Central memory CD4-positive, alpha-beta T cell (primary cell): ENCODE results near the gene SPCS2.
A peak's percentile ranks its signal among the peaks of the same experiment; 100 is the strongest.
"Not testable (repeated sequence)": the region's sequence is repeated elsewhere in the genome, so short reads cannot be mapped to it uniquely, and the experiment has no call there.

Experiments
- DNase-seq: peaks from one replicate; pipeline ENCODE4 v3.0.0; 2022

Gene SPCS2

DNA sequence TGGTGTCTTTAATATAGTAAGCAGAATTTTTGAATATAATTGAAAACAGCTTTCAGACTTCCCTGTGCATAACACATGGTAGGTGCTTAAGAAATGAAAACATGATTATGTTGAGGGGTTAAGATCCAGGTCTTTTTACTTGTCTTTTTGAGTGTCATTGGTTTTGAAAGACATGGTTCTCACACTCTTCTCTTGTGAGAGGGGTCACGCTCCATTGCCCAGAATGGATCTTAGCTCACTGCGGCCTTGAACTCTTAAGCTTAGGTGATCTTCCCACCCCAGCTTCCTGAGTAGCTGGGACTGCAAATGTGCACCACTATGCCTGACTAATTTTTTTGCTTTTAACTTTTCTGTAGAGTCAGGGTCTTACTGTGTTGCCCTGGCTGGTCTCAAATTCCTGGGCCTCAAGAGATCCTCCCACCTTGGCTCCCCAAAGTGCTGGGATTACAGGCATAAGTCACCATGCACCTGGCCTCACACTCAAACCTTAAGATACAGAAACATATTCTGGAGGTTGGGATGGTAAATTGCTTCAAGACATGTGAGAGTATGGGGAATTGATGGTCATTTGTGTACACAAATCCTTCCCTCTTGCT is 1.4 kb downstream of the SPCS2 start:
- DNase-seq: no peak

GRCh38 chr11:74951226-74951625 is 2.2 kb downstream of the SPCS2 start:
- no peak for DNase-seq

GRCh38 chr11:74952752-74953151 is 3.7 kb downstream of the SPCS2 start:
- DNase-seq: no peak

GRCh38 chr11:74953451-74953850 is 4.4 kb downstream of the SPCS2 start:
- DNase-seq: no peak

- no peak for DNase-seq
These were observed 5.1 kb downstream of the SPCS2 start for GRCh38 chr11:74954199-74954598.

GRCh38 chr11:74956397-74957015 is 7.4 kb downstream of the SPCS2 start:
- DNase-seq: no peak

DNA sequence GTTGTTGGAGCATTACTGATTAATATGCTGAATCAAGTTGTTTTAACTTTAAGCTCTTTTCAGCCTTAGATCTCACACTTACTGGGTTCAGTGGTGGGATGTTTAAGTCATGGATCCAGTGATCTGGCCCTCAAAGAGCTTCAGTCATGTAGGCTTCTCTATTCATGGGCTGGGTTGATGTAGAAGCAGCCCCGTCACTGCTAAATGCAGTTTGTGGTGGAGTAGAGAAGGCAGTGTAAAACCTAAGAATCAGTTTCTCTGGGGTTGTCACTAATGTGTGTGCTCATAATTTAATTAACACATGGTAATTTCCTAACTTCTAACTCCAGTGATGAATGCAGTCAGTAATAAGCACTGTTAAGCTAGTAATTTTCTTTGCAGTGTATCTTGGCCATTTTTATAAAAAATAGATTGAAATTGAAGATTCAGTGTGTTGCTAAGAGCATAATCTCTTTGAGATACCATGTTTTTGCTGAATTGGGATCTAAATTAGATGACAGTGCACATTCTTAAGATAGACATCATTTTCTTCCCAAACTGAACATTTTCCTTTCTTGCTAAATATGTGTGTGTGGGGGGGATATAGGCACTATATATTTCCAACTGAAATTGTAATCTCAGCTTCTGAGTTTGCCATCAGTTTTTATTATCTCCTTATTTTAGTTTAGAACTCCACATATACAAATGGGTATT is 9.0 kb downstream of the SPCS2 start:
- DNase-seq: no peak

GRCh38 chr11:74960128-74960527 is 11.1 kb downstream of the SPCS2 start:
- DNase-seq: not testable (repeated sequence)

GRCh38 chr11:74966651-74967050 is 17.6 kb downstream of the SPCS2 start:
- DNase-seq: no peak

DNA sequence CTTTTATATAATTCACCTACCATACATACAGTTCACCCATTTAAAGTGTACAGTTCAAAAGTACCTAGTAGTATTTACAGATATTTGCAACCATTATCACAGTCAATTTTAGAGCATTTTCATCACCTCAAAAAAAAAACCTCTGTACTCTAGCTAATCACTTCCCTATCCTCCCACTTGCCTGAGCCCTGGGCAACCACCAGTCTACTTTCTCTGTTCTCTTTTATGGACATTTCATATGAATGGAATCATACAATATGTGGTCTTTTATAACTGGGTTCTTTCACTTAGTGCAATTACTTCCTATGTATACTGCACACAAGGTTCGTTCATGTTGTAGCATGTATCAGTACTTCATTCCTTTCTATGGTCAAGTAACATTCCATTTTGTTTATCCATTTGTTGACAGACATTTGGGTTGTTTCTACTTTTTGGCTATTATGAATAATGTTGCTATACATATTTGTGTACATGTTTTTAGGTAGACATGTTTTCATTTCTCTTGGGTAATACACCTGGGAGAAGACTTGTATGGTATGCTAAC is 21.9 kb downstream of the SPCS2 start:
- no peak for DNase-seq

DNA sequence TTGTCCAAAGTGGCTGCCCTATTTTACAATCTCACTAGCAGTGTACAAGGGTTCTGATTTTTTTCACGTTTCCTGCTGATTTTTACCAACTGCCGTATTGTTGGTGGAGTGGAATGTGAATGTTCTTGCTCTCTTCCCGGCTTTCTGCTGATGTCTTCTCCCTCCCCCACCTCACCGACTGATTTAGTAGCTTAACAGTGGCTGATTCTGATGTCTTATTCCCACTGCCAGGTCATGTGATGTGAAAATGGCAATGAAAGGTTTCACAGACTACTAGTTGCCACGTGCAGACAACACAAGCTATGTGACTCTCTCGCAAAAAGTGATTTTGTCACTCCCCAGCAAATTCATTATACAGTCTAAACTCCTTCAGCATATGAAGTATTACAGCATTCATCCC is 22.4 kb downstream of the SPCS2 start:
- DNase-seq: no peak

DNA sequence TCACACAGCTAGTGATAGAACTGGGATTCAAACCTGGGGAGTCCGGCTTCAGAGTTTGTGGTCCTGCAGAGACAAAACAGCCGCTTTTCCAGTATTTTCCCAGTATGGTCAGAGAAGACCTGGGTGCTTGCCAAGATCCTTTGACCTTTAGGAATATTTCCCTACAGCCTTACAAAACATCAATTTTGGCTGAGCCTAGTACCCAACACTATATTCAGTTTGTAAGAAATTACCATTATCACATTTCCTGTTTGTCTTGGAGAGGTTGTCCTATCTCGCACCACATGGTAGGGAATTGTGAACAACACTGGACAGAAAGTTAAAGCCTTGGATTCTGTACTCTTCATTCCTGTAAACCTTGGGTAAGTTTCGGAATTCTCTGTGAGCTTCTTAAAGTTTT is 29.0 kb downstream of the SPCS2 start:
- DNase-seq: no peak

DNA sequence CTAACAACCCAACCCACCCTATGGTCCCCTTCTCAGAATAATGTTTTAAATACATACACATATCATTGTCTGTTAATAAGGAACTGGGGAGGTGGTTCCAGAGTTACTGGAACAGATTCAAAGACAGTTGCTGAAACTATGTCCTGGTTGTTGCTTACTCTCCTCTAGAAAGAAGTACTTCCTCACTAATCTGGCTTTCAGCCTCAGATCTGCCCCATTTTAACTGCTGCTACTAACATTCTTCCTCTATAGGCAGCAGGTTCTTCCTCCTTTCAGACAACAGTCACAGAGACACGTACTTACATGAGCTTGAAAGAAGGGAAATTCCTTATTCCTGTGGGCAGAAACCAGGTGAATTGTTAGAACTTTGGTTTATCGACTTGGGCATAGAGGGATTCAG is 31.6 kb downstream of the SPCS2 start:
- DNase-seq: no peak

DNA sequence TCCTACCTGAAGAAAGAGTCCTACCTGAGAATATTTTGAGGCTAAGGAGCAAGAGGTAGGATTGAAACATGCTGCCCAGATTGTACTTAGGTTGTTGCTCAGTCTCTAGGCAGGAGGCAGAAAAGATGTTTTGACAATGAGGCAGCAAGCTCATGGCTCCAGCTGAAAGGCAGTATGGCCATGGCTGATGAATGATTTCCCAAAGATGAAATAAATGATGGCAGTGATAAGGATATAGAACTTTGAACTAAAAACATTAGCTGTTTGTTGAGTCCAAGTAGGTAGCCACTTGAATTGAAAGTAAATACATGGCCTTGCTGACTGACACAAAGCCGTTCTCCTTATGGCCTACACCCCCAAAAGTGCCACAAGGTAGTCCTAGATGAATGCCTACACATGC is 32.8 kb downstream of the SPCS2 start:
- no peak for DNase-seq

GRCh38 chr11:74984070-74984469 is 35.0 kb downstream of the SPCS2 start:
- DNase-seq: no peak

DNA sequence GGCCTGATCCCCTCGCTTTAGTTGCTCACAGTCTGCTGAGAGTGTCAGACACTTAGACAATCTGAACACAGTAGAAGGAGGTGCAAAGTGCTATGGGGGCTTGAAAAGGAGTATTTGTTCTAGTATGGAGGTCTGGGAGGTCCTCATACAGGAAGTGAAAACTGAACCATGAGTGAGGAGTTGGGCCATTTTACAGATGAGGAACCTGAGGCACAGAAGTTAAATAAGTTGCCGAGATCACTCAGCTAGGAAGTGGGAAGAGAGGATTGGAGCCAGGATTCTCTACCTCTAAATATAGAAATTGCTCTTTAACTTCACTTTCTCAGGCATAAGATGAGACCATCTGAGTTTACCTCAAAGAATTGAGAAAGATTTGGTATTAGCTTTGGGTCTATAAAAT is 35.7 kb downstream of the SPCS2 start:
- DNase-seq: no peak

DNA sequence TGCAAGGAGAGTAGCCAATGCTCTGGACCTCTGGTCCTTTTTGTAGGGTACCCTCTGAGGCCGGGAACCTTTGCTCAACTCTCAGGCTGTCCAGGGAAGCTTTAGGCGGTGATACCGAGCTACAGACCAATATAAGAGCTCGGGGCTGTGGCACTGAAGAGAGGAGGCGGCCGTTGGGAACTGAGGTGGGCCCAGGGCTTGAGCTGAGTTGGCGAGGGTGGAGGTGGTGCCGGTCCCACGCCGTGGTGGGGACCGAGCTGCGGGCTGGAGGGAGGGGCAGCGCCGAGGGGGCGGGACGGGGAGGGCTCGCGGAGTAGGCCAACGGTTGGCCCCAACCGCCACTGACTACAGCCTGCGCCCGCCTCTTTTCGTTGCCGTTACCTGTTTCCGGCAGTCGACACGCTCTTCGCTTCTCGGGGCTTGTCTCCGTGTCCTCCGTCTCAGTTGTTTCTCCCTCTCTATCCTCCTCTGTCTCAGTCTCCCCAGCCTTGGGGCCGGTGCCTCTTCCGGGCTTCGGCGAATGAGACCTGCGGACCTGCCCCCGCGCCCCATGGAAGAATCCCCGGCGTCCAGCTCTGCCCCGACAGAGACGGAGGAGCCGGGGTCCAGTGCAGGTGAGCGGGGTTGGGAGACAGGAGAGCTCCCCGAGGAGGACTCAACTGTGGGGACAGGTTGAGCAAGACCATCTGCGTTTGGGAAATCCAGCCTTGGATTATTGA is 39.6 kb downstream of the SPCS2 start, which contains the start of gene NEU3:
Gene NEU3 (plus strand): TSS at position 393 of the 719 bp plus-strand sequence. CDS start 128 bp downstream, at position 521.
- DNase-seq: peak; percentile 73

DNA sequence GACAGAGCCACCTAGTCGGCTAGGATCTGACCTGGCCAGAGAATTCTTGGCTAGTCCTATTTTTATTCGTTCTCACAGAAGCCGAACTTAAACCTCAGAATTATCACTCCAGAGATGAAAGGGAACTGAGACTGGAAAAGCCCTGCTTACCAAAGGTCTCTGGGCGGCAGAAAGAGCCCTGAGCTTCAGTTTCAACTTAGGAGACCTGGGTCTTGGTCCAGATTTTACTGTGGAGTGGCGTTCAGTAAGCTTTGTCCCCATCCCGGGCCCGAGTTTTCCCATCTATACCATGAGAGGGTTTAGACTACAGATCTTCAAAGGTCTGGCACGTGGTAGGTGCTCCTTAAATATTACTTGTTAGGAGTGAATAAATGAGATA is 40.2 kb downstream of the SPCS2 start:
- no peak for DNase-seq

GRCh38 chr11:74990150-74990549 is 41.1 kb downstream of the SPCS2 start:
- not testable (repeated sequence) for DNase-seq

- DNase-seq: no peak
These were observed 41.9 kb downstream of the SPCS2 start for GRCh38 chr11:74990941-74991340.

GRCh38 chr11:74992852-74993251 is 43.8 kb downstream of the SPCS2 start:
- DNase-seq: no peak

DNA sequence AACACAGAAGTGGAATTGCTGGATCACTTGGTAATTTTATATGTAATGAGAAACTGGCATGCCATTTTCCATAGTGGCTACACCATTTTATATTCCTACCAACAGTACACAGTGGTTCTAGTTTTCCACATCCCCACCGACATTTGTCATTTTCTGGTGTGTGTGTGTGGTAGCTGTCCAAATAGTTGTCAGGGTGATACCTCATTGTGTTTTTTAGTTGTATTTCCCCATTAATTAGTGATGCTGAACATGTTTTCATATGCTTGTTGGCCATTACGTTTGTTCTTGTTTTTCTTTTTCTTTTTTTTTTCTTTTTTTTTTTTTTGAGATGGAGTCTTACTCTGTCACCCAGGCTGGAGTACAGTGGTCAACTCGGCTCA is 51.9 kb downstream of the SPCS2 start:
- DNase-seq: no peak

GRCh38 chr11:75001686-75002085 is 52.6 kb downstream of the SPCS2 start:
- no peak for DNase-seq
